Fibroblast of pulmonary artery (primary cell): ENCODE measurements around the gene FOXF2.

Experiments used
- DNase-seq: peaks from one replicate; pipeline ENCODE4 v3.0.0-alpha.2; 2010; ENCODE audit warnings: low read depth
- H3K4me3 ChIP-seq: replicated peaks from 2 replicates; pipeline ENCODE4 v1.5.1; 2011; ENCODE audit warnings: low read depth, mild to moderate bottlenecking, control low read depth, low read length, moderate library complexity
- CTCF ChIP-seq: IDR thresholded peaks from 2 replicates; pipeline ENCODE4 v1.5.1; 2011; ENCODE audit warnings: mild to moderate bottlenecking, control low read depth, low read length, inconsistent platforms; ENCODE audit errors: missing control alignments

Gene FOXF2

GRCh38 chr6:1437553-1438406, 48.4 kb downstream of the FOXF2 start:
- no peak overlapping the region for H3K4me3 ChIP-seq
- DNase-seq = no peak
- TF ChIP-seq CTCF = no peak

GRCh38 chr6:1438471-1438881, 49.1 kb downstream of the FOXF2 start:
- no peak overlapping the region for H3K4me3 ChIP-seq
- no peak for DNase-seq
- TF ChIP-seq CTCF = no peak

- DNase-seq = peak; percentile 20
- TF ChIP-seq CTCF = no peak
- H3K4me3 ChIP-seq = no peak overlapping the region
Observed at GRCh38 chr6:1439349-1439748, 50.0 kb downstream of the FOXF2 start.

- TF ChIP-seq CTCF = no peak
- no peak overlapping the region for H3K4me3 ChIP-seq
Observed at GRCh38 chr6:1442929-1443328, 53.6 kb downstream of the FOXF2 start.

More at GRCh38 chr6:1442929-1443328, 53.6 kb downstream of the FOXF2 start:
- DNase-seq = no peak
